Upper lobe of left lung (tissue), 6 donors: ENCODE data around the gene LDLRAD2. TPM values are rescaled to one million over a fixed set of nuclear protein-coding genes. Genes with fewer than 3 reads are reported as not detected.

Experiments
- ATAC-seq, 2 donors: fragments of 200-7000 bp; cut with Tn5 transposase; one replicate each; pipeline ENCODE4 v1.9.1; 2022; ENCODE audit warnings: mild to moderate bottlenecking in 2 of 2, moderate library complexity in 2 of 2; ENCODE audit not compliant: low FRiP score in 2 of 2
- DNase-seq, 2 donors: peaks; one replicate each; pipeline ENCODE4 v3.0.0-alpha.2; 2019 to 2020
- H3K27ac ChIP-seq, 4 donors: fragments of 200-600 bp; sonication (generic); one replicate each; pipeline ENCODE4 v1.5.1; 2016 to 2019
- H3K27me3 ChIP-seq, 4 donors: fragments of 200-600 bp; sonication (generic); one replicate each; pipeline ENCODE4 v1.5.1; 2017 to 2019
- H3K36me3 ChIP-seq, 4 donors: fragments of 200-600 bp; sonication (generic); one replicate each; pipeline ENCODE4 v1.5.1; 2016 to 2019
- H3K4me1 ChIP-seq, 4 donors: fragments of 200-600 bp; sonication (generic); one replicate each; pipeline ENCODE4 v1.5.1; 2018 to 2019
- H3K4me3 ChIP-seq, 4 donors: fragments of 200-600 bp; sonication (generic); one replicate each; pipeline ENCODE4 v1.5.1; 2017 to 2019; ENCODE audit warnings: mild to moderate bottlenecking in 2 of 4, moderate library complexity in 1 of 4
- H3K9me3 ChIP-seq, 4 donors: fragments of 200-600 bp; sonication (generic); one replicate each; pipeline ENCODE4 v1.5.1; 2018 to 2019
- CTCF ChIP-seq, 6 experiments: fragments of 450-650 bp in 4 of 6; fragments of 200-600 bp in 2 of 6; sonication (generic) in 2 of 6; IDR thresholded peaks; one replicate each; pipeline ENCODE4 v1.5.1; 2016 to 2019; ENCODE audit warnings: antibody characterized with exemption in 6 of 6
- EP300 ChIP-seq, 4 donors: sonication (generic); formaldehyde crosslinking; IDR thresholded peaks; one replicate each; pipeline ENCODE4 v1.5.1; 2017; ENCODE audit warnings: antibody characterized with exemption in 4 of 4, control low read depth in 2 of 4
- POLR2A ChIP-seq, 4 donors: fragments of 450-650 bp; IDR thresholded peaks; one replicate each; pipeline ENCODE4 v1.5.1; 2016 to 2017; ENCODE audit warnings: antibody characterized with exemption in 4 of 4, mild to moderate bottlenecking in 2 of 4
- POLR2AphosphoS5 ChIP-seq, 2 donors: sonication (generic); formaldehyde crosslinking; IDR thresholded peaks; one replicate each; pipeline ENCODE4 v1.5.1; 2017; ENCODE audit warnings: antibody characterized with exemption in 2 of 2
- WGBS, 2 donors: methylation state at CpG; one replicate each; pipeline ENCODE4 v1.1.5; 2017 to 2018; 5-methylcytosine and 5-hydroxymethylcytosine counted together
- total RNA-seq, 6 donors: library from RNA; depleted of rRNA in 4 of 6; stranded (reverse); fragments of >200 nt in 4 of 6; gene quantifications; one replicate each; pipeline versions ENCODE4 v1.1.0 to v1.2.1, GENCODE V29; 2016 to 2021
- donor health status: DM: no; HTN: no; CAD: no; lungs with moderate emphysema.
- donor health status: DM: no; HTN: yes; CAD: no; lungs with severe emphysema.

The LDLRAD2 gene
- total RNA-seq, 6 donors from 2014 or later, result 0.24 to 0.59 (median 0.34) TPM; not detected in 3

GRCh38 chr1:21795075-21795474 lies 17.0 kb upstream of the LDLRAD2 start:
- ATAC-seq, result no peak
- WGBS, 2 donors, result 94 to 96% methylated on average over 4 to 6 of the region's 6 CpGs
- Histone ChIP-seq H3K4me1 (no peaks in the 10 kb centered on the region), H3K4me3 (no peak overlapping the region), H3K9me3 (peaks cover 0 to 6% (median 0%) of the 10 kb centered on the region in 4 donors), H3K27ac (no peak overlapping the region), H3K36me3 (no peaks in the 10 kb centered on the region), H3K27me3 (no peaks in the 10 kb centered on the region)
- no peak for DNase-seq
- TF ChIP-seq EP300 (IDR thresholded peaks at IDR 0.05) (no peak), POLR2A (IDR thresholded peaks at IDR 0.05) (no peak), POLR2AphosphoS5 (IDR thresholded peaks at IDR 0.05) (no peak), CTCF (IDR thresholded peaks at IDR 0.05) (no peak)

- 61 to 81% methylated on average over 5 of the region's 5 CpGs for WGBS, 2 donors
- TF ChIP-seq CTCF (IDR thresholded peaks at IDR 0.05), result no peak
- no peak for TF ChIP-seq EP300 (IDR thresholded peaks at IDR 0.05)
- no peak for TF ChIP-seq POLR2AphosphoS5 (IDR thresholded peaks at IDR 0.05)
- no peak for TF ChIP-seq POLR2A (IDR thresholded peaks at IDR 0.05)
- H3K36me3 ChIP-seq, result no peaks in the 10 kb centered on the region
- DNase-seq (no peak), ATAC-seq (no peak)
- H3K27me3 ChIP-seq, result no peaks in the 10 kb centered on the region
- no peaks in the 10 kb centered on the region for H3K4me1 ChIP-seq
- H3K4me3 ChIP-seq, result no peak overlapping the region
- peaks cover 0 to 6% (median 0%) of the 10 kb centered on the region in 4 donors for H3K9me3 ChIP-seq
- H3K27ac ChIP-seq, result no peak overlapping the region
These were observed 12.3 kb upstream of the LDLRAD2 start for GRCh38 chr1:21799730-21800129.

GRCh38 chr1:21801100-21801499 lies 11.0 kb upstream of the LDLRAD2 start:
- H3K27ac ChIP-seq, result no peak overlapping the region
- H3K36me3 ChIP-seq, result no peaks in the 10 kb centered on the region
- TF ChIP-seq CTCF (IDR thresholded peaks at IDR 0.05) (no peak), EP300 (IDR thresholded peaks at IDR 0.05) (no peak), POLR2AphosphoS5 (IDR thresholded peaks at IDR 0.05) (no peak), POLR2A (IDR thresholded peaks at IDR 0.05) (no peak)
- DNase-seq, result no peak
- H3K27me3 ChIP-seq, result no peaks in the 10 kb centered on the region
- H3K9me3 ChIP-seq, result no peaks in the 10 kb centered on the region
- no peak for ATAC-seq
- WGBS, 2 donors, result 94 to 100% methylated on average over 4 of the region's 4 CpGs
- H3K4me3 ChIP-seq, result no peak overlapping the region
- no peaks in the 10 kb centered on the region for H3K4me1 ChIP-seq

- Histone ChIP-seq H3K4me1 (no peaks in the 10 kb centered on the region), H3K27ac (no peak overlapping the region), H3K27me3 (no peaks in the 10 kb centered on the region), H3K4me3 (no peak overlapping the region), H3K36me3 (no peaks in the 10 kb centered on the region), H3K9me3 (no peaks in the 10 kb centered on the region)
- TF ChIP-seq POLR2A (IDR thresholded peaks at IDR 0.05) (no peak), EP300 (IDR thresholded peaks at IDR 0.05) (no peak), POLR2AphosphoS5 (IDR thresholded peaks at IDR 0.05) (no peak)
- DNase-seq (no peak), ATAC-seq (no peak)
- 83 to 87% methylated on average over 2 of the region's 2 CpGs for WGBS, 2 donors
These were observed 7.5 kb upstream of the LDLRAD2 start for GRCh38 chr1:21804536-21804935.

- Histone ChIP-seq H3K27me3 (peaks cover 0 to 5% (median 0%) of the 10 kb centered on the region in 4 donors), H3K27ac (no peak overlapping the region), H3K9me3 (no peaks in the 10 kb centered on the region), H3K4me3 (no peak overlapping the region), H3K36me3 (no peaks in the 10 kb centered on the region), H3K4me1 (peaks cover 0 to 11% (median 9%) of the 10 kb centered on the region in 4 donors)
- ATAC-seq (no peak), DNase-seq (no peak)
- 91 to 96% methylated on average over 3 of the region's 3 CpGs for WGBS, 2 donors
- no peak for TF ChIP-seq POLR2AphosphoS5 (IDR thresholded peaks at IDR 0.05)
- no peak for TF ChIP-seq EP300 (IDR thresholded peaks at IDR 0.05)
- no peak for TF ChIP-seq CTCF (IDR thresholded peaks at IDR 0.05)
- no peak for TF ChIP-seq POLR2A (IDR thresholded peaks at IDR 0.05)
These were observed 1.5 kb downstream of the LDLRAD2 start for GRCh38 chr1:21813542-21813941.
